GM19397 (cell line): ENCODE measurements around the gene OR51F2.
"Not testable (repeated sequence)": the region's sequence is repeated elsewhere in the genome, so short reads cannot be mapped to it uniquely, and the experiment has no call there.

Source experiments
- ATAC-seq: cut with Tn5 transposase; IDR thresholded peaks from one replicate; pipeline ENCODE4 v1.9.1; 2021; ENCODE audit warnings: mild to moderate bottlenecking, moderate library complexity; ENCODE audit not compliant: unreplicated experiment

Gene OR51F2, protein sequence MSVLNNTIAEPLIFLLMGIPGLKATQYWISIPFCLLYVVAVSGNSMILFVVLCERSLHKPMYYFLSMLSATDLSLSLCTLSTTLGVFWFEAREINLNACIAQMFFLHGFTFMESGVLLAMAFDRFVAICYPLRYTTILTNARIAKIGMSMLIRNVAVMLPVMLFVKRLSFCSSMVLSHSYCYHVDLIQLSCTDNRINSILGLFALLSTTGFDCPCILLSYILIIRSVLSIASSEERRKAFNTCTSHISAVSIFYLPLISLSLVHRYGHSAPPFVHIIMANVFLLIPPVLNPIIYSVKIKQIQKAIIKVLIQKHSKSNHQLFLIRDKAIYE

DNA sequence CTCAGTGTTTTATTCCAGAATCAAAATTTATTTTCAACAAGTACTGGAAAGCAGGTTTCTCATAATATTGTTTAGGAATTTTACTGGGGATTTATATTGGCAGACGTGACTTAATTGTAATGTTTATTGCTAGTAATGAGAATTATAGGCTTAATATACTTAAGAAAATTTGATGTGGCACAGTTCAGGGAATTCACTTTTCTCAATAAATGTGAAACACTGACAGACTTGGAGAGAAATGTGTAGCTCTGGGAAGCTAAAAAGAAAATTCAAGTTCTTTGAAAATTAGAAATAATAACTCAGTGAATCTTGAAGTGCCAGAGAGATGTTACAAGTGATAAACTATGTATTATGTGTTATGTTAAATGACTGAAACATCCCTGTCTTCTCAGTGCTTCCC lies at the start of gene OR51F2:
Gene OR51F2, plus strand, starts transcription at position 301 of the 400 bp plus-strand sequence. CDS start 101 bp downstream, outside the sequence.
- ATAC-seq = no peak

DNA sequence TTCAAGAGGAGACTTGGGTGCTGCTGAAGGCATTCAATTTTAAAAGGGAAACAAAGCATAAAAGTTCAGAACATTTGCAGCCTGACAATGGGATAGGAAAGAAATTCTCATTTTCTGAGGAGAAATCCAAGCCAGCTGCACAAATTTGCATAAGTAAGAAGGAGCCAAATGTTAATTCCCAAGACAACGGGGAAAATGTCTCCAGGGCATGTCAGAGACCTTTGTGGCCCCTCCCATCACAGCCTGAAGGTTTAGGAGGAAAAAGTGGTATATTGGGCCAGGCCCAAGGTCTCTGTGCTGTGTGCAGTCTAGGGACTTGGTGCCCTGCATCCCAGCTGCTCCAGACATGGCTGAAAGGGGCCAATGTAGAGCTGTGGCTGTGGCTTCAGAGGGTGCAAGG lies 38.7 kb upstream of the OR51F2 start:
- ATAC-seq = no peak

DNA sequence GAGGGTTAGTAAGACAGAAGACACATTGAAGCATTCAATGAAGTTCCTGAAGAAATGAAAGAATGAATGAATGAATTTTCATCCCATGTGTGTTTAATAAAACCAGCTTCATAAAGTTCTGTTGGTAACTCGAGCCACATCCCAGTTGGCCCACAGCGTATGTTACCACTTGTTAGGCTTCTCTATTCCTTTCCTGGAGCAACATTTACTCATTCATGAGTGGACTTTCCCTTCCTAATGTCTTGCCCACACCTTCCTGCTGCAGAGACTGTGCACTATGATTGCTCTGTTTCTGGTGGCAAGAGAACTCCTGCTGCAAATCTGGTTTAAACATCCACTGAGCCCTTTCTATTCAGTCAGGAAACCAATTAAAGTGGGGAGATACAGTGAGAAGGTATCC lies 23.9 kb upstream of the OR51F2 start:
- ATAC-seq = no peak

DNA sequence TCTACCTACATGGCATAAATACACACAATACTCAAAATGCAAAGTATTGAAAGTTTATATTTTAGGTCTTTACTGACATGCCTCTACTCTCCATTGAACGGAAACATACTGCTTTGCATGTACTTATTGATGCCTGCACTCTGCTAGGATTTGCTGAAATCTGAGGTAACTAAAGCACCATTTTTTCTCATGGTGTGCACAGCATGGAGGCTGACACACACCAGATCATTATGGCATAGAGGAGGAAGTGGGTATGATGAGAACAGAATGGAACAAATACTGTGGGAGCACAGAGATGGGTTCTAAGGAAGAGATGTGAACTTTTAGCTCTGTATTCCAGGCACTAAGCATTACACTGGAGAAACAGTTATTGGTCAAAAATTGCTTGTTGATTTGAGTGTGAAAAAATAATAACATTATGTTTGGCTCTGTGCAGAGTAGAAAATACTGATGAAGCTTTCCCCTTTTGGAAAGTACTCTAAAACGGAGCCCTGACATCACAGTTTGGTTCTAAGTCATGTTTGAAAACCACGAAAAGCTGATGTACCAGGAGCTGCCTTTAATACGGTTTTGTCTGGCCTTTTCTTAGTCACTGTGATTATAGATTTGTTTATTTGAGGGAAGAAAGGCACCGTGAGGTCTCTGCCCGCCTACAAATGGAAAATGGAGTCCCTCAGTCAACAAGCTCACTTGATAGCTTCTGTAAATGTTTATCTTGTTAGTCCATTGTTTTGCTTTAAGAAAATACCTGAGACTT lies 22.5 kb upstream of the OR51F2 start:
- ATAC-seq = no peak

DNA sequence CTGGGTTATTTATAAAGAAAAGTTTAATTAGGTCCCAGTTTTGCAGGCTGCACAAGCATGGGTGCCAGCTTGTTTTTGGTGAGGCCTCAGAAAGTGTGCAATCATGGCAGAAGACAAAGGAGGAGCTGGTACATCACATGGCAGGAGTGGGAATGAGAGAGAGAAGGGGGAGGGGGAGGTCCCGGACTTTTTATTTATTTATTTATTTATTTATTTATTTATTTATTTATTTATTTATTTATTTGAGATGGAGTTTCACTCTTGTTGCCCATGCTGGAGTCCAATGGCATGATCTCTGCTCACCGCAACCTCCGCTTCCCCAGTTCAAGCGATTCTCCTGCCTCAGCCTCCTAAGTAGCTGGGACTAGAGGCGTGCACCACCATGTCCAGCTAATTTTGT lies 19.8 kb upstream of the OR51F2 start:
- not testable (repeated sequence) for ATAC-seq

DNA sequence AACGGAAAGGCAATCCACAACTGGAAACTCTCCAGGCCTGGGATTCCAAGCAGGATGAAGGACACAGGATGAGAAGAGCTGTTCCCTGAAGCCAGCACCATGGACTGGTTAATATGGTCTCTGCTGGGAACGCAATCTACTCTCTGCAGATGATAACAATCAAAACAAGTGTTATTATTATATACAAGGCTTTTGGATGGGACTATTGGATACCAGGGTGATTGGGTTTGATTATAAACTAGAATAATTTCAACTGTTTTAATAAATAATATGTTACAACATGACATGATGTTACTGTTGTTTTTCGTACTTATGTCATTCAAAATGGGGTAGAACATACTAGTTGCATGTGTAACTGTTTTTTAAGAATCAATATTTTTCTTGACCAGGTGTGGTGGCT lies 16.8 kb upstream of the OR51F2 start, which contains the start of gene OR52R1:
Gene OR52R1, minus strand, starts transcription at position 101 of the 400 bp plus-strand sequence. Its CDS starts 0 bp downstream, at position 101.
- ATAC-seq = no peak

DNA sequence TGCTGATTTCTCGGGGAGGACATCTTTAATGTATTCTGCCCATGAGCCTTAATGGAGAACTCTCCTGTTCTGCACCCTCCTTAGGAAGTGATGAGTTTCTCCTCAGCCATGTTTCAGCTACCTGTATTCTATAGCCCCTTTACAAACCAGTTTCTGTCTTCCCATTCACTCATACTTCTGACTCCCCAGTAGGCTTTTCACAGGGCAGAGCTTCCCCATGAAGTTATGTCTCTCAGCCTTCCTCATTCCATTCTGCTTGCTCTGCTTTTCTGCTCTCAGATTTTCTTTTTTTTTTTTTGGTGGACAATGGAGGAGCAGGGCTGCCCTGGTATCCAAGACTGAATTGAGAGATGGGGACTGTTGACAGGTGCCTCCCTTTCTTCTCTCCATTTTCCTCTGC lies 12.6 kb upstream of the OR51F2 start:
- no peak for ATAC-seq

DNA sequence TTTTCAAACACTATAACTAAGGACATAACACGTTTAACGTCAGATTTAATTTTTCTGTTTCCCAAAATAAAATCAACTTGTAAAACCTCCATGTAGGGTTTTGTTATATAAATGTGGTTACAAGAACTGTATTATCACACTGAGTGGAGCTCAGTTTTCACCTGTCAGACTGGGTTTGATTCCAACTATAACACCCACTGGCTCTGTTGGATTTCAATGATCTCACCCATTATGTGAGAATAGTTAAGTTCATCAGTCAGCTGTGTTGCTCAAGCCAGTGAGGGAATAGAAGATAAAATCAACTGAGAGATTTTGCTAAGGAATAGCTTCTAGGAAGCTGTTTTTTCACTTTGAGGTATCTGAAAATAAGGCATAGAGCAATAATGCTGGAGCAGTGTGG lies 11.9 kb upstream of the OR51F2 start:
- ATAC-seq = no peak

DNA sequence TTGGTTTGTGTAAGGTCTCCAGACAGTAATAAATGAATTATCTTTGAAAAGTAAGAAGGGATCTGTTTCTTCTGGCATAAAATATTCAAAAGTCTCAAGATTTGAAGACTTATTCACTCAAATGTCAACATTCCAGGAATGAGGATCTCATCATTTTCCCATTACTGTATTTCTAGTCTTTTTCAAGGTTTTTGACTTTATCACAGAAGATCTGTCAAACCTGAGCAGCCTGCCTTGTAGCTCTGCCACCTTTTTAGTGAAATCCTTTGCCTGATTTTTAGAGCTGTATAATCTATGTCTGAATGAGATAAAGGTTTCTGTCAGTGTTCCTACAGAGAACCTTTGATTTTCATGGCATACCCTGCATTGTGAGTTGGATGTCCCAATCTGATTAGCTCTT lies 4.0 kb downstream of the OR51F2 start:
- no peak for ATAC-seq

DNA sequence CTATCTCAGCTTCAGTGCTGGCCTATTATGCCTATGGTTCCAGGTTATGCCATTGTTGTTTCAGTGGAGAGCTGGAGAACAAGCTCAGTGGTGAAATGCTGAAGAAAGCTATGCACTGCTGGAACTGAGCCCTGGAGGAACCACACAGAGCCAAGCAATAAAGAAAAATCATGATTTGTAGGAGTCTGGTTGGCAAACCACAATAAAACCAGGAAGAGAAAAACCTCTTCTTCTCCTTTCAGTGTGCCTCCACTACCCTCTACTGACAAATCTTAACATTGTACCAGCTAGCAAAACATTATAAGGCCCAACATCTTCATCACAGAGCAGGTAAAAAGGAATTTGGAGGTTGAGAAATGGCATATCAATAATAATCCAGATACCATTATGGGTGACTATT lies 5.3 kb downstream of the OR51F2 start:
- ATAC-seq = no peak

DNA sequence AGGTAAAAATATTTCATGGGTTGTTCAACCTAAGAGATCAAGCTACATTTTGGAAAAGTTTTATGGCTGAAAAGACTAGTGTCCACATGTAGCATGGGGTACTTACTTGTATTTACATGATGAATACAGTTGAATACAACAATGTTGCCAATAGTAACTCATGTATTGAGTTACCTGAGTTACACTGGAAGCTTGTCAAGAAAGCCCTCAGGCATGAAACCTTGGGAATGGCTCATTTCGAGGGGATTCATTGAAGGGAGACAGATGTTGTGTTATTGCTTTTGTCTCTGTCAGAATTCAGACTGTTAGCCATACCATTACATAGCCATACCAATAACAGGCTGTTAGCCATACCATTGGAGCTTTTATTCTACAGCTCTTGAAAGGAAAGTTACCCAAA lies 9.2 kb downstream of the OR51F2 start:
- no peak for ATAC-seq

DNA sequence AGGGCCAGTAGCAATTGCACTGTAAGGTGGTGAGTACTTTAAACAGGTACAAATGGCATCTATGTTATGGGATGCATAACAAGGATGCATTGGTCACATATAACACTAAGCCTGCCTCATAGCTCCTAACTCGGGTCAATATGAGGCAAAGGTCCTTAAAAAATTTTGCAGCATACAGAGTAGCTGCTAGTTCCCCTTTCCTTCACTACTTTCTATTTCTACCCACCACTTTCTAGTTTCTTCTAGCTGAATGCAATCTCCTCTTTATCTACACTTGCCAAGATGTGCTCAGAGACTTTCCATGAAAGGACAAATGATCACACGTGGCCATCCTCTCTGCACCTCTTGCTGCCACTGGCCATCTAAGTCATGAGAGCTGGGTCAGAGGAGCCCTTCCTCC lies 9.8 kb downstream of the OR51F2 start:
- ATAC-seq = no peak

DNA sequence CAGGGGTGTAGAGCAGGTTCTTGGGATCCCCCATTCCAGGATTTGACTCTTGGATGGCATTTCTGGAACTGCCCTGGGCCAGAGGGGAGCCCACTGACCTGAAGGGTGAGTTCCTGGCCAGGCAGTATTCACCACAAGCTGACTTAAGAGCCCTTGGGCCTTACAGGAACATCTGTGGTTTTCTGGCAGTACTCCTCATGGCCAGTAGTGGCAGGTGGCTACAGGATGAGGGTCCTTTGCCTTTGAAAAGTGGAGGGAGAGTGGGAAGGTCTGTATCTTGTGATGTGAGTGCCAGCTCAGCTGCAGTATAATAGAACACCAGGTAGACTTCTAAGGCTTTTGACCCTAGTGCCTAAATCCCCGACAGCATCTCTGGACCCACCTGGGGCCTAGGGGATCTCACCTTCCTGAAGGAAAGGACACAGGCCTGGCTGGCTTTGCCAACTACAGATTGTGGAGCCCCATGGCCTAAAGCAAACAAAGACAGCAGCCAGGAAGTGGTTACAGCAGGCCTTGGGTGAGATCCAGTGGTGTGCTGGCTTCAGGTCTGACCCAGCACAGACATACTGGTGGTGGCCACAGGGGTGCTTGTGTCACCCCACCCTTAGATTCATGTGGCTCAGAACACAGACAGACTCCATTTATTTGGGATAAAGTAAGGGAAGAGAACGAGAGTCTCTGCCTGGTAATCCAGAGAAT lies 18.9 kb downstream of the OR51F2 start:
- ATAC-seq = no peak

DNA sequence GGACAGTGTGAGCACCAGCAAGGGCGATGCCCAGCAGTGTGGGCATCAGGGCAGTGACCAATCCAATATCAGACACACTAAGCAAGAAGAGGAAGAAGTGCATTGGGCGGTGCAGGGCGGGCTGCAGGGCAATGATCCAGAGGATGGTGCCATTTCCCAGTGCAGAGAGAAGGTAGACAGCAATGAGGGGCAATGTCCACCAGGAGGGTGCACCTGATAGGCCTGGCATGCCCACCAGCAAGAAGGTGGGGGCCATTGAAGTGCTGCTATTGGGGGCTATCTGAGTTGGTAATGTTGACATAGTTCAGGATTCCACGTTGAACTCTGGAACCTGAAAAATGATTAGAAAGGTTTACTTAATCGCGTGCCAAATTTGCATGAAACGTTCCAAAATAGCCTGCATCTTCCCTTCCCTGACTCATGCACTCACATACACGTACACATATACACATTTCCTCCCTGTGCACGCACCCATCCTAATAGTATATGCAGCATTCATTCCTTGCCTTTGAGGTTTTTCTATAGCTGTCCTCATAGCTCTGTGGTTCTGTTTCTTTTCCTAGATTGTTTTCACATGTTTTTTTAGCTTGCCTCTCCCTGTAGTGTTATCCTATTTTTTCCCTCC lies 27.9 kb downstream of the OR51F2 start, which contains the start of gene OR51S1:
Gene OR51S1, minus strand, starts transcription at position 301 of the 625 bp plus-strand sequence. Its CDS starts 0 bp downstream, at position 301.
- no peak for ATAC-seq

DNA sequence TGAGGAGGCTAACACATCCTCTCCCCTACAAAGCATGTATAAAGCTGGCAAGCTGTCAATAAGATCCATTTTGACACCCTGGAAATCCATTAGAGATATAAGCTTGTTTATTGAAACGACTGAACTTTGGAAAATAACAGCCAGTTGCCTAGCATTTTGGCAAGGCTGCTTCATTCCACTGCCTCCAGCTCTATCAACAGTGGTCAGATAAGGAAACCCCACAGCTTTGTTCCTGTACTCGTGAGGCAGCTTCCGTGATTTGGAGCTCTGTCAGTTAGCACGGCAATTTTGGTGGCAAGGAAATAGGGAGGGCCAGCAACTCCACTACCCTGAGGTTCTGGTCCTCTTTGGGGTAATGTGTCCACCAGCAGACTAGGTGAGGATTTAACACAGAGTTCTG lies 29.9 kb downstream of the OR51F2 start:
- no peak for ATAC-seq

DNA sequence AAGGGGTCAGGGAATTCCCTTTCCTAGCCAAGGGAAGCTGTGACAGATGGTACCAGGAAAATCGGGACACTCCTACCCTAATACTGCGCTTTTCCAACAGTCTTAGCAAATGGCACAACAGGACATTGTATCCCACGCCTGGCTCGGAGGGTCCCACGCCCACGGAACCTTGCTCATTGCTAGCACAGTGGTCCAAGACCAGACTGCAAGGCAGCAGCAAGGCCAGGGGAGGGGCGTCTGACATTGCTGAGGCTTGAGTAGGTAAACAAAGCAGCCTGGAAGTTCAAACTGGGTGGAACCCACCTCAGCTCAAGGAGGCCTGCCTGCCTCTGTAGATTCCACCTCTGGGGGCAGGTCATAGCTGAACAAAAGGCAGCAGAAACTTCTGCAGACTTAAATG lies 33.2 kb downstream of the OR51F2 start:
- not testable (repeated sequence) for ATAC-seq

DNA sequence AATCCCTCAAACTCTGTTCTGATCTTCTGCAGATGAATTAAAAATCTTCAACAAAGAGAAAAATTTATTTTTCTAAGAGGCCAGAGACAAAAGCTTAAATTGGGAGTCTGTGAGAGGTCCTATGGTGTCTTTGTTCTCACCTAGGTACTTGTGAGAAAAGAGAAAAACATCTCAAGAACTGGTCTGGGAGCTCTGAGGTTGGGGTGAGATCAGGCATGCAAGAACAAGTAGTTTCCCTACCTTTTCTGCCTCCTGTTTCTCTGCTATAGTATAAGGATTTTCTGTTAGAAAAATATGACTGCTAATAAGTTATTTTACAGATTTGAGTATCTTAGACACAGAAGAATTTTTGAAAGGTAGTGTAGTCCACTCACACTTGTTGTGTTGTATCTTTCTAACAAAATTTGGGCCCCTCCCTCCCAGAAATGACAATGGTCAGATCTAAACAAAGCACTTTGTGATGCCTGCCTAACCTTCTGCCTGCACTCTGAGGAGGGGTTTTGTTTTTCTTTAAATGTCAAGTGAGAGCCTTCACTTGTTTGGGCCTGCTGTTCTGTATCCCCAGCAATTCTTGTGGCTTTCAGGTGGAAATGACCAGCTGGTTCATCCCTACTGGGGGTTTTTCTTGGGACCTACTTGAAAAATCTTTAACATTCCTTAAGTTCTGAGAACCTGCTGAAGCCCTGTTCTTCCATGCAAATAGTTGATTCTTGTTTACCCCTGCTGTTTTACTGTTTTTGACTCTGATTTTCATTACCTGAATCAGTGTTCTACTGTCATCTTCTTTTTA lies 41.5 kb downstream of the OR51F2 start:
- ATAC-seq = no peak

DNA sequence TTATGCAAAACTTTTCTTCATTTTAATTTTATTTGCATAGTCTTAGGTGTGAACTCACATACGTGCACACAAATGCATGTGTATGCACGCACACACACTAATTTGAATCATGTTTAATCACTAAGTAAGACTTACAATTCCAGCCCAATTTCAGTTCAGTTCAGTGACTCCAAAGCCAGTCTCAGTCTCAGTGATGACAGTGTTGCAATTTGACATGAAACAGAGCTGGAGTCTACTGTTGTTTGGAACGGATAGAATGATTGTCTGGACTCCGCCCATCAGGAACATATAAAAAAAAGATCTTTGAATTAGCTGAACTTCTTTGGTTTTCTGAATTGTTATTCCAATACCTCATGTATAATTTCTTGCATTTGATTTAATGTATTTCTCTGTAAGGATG lies 42.8 kb downstream of the OR51F2 start:
- no peak for ATAC-seq

DNA sequence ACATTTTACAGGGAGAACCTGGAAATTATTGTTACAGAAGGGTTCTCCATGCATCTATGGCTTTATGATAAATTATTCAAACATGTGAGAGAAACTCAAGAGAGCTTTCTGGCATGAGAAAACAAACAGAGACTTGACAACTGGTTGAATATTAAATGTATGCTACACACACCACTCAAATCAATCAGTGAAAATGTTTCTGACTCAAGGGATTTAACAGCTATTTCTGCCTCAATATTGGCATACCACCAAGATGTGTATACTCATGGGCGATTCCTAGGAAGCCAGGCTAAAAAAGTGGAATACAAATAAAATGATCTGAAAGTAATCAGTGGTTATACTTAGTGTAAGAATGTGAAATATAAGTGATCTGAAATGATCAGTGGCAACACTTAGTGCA lies 44.7 kb downstream of the OR51F2 start:
- ATAC-seq = no peak
